ENCODE measurements around the gene CTIF. TPM values are rescaled to one million over a fixed set of nuclear protein-coding genes. Genes with fewer than 3 reads are reported as not detected.

CTIF gene
- polyA plus RNA-seq, 1 donor from 2014 or later = 50.2 TPM

DNA sequence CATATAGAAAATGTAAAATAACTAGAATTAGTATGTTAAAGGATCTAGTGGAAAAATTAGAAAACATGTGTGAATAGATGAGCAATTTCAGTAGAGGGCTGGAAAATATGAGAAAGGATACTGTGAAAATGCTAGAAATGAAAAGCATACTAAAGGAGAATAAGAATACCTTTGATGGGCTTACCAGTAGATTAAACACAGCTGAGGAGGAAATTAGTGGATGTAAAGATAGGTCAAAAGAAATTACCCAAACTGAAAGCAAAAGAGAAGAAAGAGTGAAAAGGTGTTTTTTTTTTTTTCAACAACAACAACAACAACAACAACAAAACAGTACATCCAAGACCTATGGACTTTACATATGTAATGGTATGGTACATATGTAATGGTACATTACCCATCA lies 41.0 kb upstream of the CTIF start:
- no peaks in the 10 kb centered on the region for H4K20me1 ChIP-seq (ENCODE audit: insufficient read depth)
- no peak overlapping the region for H3K4me2 ChIP-seq (ENCODE audit: low read length)
- H3K9me3 ChIP-seq (ENCODE audit: low read length) = no peaks in the 10 kb centered on the region
- TF ChIP-seq, protein P1, sequence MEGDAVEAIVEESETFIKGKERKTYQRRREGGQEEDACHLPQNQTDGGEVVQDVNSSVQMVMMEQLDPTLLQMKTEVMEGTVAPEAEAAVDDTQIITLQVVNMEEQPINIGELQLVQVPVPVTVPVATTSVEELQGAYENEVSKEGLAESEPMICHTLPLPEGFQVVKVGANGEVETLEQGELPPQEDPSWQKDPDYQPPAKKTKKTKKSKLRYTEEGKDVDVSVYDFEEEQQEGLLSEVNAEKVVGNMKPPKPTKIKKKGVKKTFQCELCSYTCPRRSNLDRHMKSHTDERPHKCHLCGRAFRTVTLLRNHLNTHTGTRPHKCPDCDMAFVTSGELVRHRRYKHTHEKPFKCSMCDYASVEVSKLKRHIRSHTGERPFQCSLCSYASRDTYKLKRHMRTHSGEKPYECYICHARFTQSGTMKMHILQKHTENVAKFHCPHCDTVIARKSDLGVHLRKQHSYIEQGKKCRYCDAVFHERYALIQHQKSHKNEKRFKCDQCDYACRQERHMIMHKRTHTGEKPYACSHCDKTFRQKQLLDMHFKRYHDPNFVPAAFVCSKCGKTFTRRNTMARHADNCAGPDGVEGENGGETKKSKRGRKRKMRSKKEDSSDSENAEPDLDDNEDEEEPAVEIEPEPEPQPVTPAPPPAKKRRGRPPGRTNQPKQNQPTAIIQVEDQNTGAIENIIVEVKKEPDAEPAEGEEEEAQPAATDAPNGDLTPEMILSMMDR (IDR thresholded peaks at IDR 0.05; ENCODE audit: poor library complexity, severe bottlenecking) = no peak
- TF ChIP-seq SMC3 (conservative IDR thresholded peaks at IDR 0.05; ENCODE audit: poor library complexity) (no peak), EZH2 (IDR thresholded peaks at IDR 0.05; ENCODE audit: borderline replicate concordance, insufficient read depth, low read length, poor library complexity, severe bottlenecking) (no peak), TAF1 (IDR thresholded peaks at IDR 0.05; ENCODE audit: low read depth) (no peak), MXI1 (conservative IDR thresholded peaks at IDR 0.05; ENCODE audit: poor library complexity, severe bottlenecking) (no peak), EP300 (conservative IDR thresholded peaks at IDR 0.05; ENCODE audit: poor library complexity, severe bottlenecking) (no peak)
- TF ChIP-seq, protein P2, sequence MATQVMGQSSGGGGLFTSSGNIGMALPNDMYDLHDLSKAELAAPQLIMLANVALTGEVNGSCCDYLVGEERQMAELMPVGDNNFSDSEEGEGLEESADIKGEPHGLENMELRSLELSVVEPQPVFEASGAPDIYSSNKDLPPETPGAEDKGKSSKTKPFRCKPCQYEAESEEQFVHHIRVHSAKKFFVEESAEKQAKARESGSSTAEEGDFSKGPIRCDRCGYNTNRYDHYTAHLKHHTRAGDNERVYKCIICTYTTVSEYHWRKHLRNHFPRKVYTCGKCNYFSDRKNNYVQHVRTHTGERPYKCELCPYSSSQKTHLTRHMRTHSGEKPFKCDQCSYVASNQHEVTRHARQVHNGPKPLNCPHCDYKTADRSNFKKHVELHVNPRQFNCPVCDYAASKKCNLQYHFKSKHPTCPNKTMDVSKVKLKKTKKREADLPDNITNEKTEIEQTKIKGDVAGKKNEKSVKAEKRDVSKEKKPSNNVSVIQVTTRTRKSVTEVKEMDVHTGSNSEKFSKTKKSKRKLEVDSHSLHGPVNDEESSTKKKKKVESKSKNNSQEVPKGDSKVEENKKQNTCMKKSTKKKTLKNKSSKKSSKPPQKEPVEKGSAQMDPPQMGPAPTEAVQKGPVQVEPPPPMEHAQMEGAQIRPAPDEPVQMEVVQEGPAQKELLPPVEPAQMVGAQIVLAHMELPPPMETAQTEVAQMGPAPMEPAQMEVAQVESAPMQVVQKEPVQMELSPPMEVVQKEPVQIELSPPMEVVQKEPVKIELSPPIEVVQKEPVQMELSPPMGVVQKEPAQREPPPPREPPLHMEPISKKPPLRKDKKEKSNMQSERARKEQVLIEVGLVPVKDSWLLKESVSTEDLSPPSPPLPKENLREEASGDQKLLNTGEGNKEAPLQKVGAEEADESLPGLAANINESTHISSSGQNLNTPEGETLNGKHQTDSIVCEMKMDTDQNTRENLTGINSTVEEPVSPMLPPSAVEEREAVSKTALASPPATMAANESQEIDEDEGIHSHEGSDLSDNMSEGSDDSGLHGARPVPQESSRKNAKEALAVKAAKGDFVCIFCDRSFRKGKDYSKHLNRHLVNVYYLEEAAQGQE (IDR thresholded peaks at IDR 0.05; ENCODE audit: borderline replicate concordance) = no peak
- H3K27me3 ChIP-seq (ENCODE audit: insufficient read depth, low read depth, low read length) = no peaks in the 10 kb centered on the region
- H3F3A ChIP-seq (ENCODE audit: insufficient read depth, low read length, poor library complexity, severe bottlenecking) = no peaks in the 10 kb centered on the region
- H3K9ac ChIP-seq (ENCODE audit: low read length) = no peak overlapping the region
- no peak overlapping the region for H3K4me3 ChIP-seq (ENCODE audit: low read length)
- H3K36me3 ChIP-seq (ENCODE audit: insufficient read depth, low read length) = no peaks in the 10 kb centered on the region
- H3K27ac ChIP-seq (ENCODE audit: low read length) = no peak overlapping the region
- H2AFZ ChIP-seq (ENCODE audit: low read depth, low read length) = no peak overlapping the region
- H3K79me2 ChIP-seq (replicated peaks; ENCODE audit: insufficient read depth, low read length) = no peaks in the 10 kb centered on the region
- no peaks in the 10 kb centered on the region for H3K9me2 ChIP-seq (ENCODE audit: insufficient read depth, low read length)

DNA sequence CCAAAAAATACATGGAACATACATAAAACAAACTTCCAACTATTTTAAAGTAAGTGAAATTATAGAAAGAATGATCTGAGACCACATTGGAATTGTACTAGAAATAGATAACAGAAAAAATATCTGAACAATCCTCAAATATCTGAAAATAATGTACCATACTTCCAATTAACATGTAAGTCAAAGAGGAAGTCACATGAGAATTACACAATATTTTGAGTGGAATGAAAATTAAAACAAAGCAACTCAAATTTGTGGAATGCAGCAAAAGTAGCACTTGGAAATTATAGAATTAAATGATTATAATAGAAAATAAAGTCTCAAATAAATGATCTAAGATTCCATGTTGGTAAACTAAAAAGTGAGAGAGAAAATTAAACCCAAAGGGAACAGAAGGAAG lies 38.3 kb upstream of the CTIF start:
- Histone ChIP-seq H4K20me1 (ENCODE audit: insufficient read depth) (no peaks in the 10 kb centered on the region), H3K9me3 (ENCODE audit: low read length) (no peaks in the 10 kb centered on the region), H3K36me3 (ENCODE audit: insufficient read depth, low read length) (no peaks in the 10 kb centered on the region), H3K4me3 (ENCODE audit: low read length) (no peak overlapping the region), H3K27me3 (ENCODE audit: insufficient read depth, low read depth, low read length) (no peaks in the 10 kb centered on the region), H3K79me2 (replicated peaks; ENCODE audit: insufficient read depth, low read length) (no peaks in the 10 kb centered on the region), H3K9me2 (ENCODE audit: insufficient read depth, low read length) (no peaks in the 10 kb centered on the region), H3K27ac (ENCODE audit: low read length) (no peak overlapping the region), H2AFZ (ENCODE audit: low read depth, low read length) (no peak overlapping the region), H3K9ac (ENCODE audit: low read length) (no peak overlapping the region), H3K4me2 (ENCODE audit: low read length) (no peak overlapping the region), H3F3A (ENCODE audit: insufficient read depth, low read length, poor library complexity, severe bottlenecking) (no peaks in the 10 kb centered on the region)
- TF ChIP-seq EZH2 (IDR thresholded peaks at IDR 0.05; ENCODE audit: borderline replicate concordance, insufficient read depth, low read length, poor library complexity, severe bottlenecking) = no peak
- no peak for TF ChIP-seq POLR2AphosphoS5 (IDR thresholded peaks at IDR 0.05)
- no peak for TF ChIP-seq TAF1 (IDR thresholded peaks at IDR 0.05; ENCODE audit: low read depth)
- TF ChIP-seq MXI1 (conservative IDR thresholded peaks at IDR 0.05; ENCODE audit: poor library complexity, severe bottlenecking) = no peak
- no peak for TF ChIP-seq RAD21 (conservative IDR thresholded peaks at IDR 0.05)
- TF ChIP-seq, protein P2 (IDR thresholded peaks at IDR 0.05; ENCODE audit: borderline replicate concordance) = no peak
- no peak for TF ChIP-seq EP300 (conservative IDR thresholded peaks at IDR 0.05; ENCODE audit: poor library complexity, severe bottlenecking)
- TF ChIP-seq SMC3 (conservative IDR thresholded peaks at IDR 0.05; ENCODE audit: poor library complexity) = no peak
- TF ChIP-seq, protein P1 (IDR thresholded peaks at IDR 0.05; ENCODE audit: poor library complexity, severe bottlenecking) = no peak

All from neural cell (in vitro differentiated cells).